ENCODE measurements around the gene GPR157.

GPR157 gene

GRCh38 chr1:9052272-9053049 is 76.4 kb downstream of the GPR157 start:
- in situ Hi-C loops (cut with MboI; ENCODE audit: low sequenced_read_pairs, unreplicated experiment) = no loop called here
- no peak for DNase-seq (ENCODE audit: low spot score)
- TF ChIP-seq CTCF (IDR thresholded peaks at IDR 0.05; ENCODE audit: borderline replicate concordance, control extremely low read depth, extremely low read depth, insufficient read depth, missing control alignments) = no peak

GRCh38 chr1:9051379-9051778 is 77.5 kb downstream of the GPR157 start:
- no peak for TF ChIP-seq CTCF (IDR thresholded peaks at IDR 0.05; ENCODE audit: borderline replicate concordance, control extremely low read depth, extremely low read depth, insufficient read depth, missing control alignments)
- in situ Hi-C loops (cut with MboI; ENCODE audit: low sequenced_read_pairs, unreplicated experiment) = no loop called here
- DNase-seq (ENCODE audit: low spot score) = no peak

GRCh38 chr1:9050803-9051202 is 78.1 kb downstream of the GPR157 start:
- in situ Hi-C loops (cut with MboI; ENCODE audit: low sequenced_read_pairs, unreplicated experiment) = no loop called here
- no peak for TF ChIP-seq CTCF (IDR thresholded peaks at IDR 0.05; ENCODE audit: borderline replicate concordance, control extremely low read depth, extremely low read depth, insufficient read depth, missing control alignments)
- DNase-seq (ENCODE audit: low spot score) = no peak

All from GM13976 (cell line).